LNCaP clone FGC (cell line): Measurements from ENCODE around the gene MYLK2.

Experiments used
- DNase-seq: peaks from one replicate; pipeline ENCODE4 v3.0.0-alpha.2; 2011; ENCODE audit warnings: low read depth
- H3K4me3 ChIP-seq: 2 replicates; pipeline ENCODE4 v1.5.1; 2011; ENCODE audit warnings: mild to moderate bottlenecking, low read depth, low read length, control low read depth
- TF ChIP-seq, protein P1 (sequence below): IDR thresholded peaks from 2 replicates; pipeline ENCODE4 v1.5.1; 2012; ENCODE audit warnings: mild to moderate bottlenecking; ENCODE audit not compliant: control insufficient read depth, insufficient read depth; ENCODE audit errors: extremely low read depth

Gene MYLK2

DNA sequence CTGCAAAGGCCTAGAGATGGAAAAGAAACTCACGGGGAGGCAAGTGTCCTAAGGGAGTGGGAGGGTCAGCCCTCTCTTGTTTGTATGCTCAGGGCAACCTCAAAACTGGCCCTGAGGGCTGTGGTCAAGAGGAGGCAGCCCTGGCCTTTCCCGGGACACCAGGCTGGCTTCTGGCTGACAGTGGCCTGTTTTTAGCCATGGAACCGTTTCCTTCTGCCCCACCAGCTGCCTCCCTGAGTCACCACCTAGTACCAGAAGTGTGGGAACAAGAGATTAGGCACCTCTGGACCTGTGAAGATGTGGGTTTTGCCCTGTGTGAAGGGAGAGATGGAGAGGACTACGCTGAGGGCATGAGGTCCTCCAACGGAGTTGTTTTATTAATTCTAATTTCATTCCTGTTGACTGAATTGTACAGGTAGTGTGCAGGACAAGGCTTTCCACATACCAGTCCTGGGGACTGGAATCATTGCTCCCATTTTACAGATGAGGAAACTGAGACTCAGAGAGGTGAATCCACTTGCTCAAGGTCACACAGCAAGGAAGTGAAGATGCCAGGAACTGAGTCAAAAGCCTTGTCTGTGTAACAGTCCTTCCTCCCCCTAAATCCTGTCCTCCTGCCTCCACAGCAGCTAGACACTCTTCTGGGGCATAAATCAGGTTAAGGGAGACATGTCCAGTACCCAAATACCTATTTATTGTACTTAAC, 20.8 kb downstream of the MYLK2 start:
- DNase-seq, result no peak
- TF ChIP-seq, protein P1, sequence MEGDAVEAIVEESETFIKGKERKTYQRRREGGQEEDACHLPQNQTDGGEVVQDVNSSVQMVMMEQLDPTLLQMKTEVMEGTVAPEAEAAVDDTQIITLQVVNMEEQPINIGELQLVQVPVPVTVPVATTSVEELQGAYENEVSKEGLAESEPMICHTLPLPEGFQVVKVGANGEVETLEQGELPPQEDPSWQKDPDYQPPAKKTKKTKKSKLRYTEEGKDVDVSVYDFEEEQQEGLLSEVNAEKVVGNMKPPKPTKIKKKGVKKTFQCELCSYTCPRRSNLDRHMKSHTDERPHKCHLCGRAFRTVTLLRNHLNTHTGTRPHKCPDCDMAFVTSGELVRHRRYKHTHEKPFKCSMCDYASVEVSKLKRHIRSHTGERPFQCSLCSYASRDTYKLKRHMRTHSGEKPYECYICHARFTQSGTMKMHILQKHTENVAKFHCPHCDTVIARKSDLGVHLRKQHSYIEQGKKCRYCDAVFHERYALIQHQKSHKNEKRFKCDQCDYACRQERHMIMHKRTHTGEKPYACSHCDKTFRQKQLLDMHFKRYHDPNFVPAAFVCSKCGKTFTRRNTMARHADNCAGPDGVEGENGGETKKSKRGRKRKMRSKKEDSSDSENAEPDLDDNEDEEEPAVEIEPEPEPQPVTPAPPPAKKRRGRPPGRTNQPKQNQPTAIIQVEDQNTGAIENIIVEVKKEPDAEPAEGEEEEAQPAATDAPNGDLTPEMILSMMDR, result no peak
- no peak overlapping the region for H3K4me3 ChIP-seq

DNA sequence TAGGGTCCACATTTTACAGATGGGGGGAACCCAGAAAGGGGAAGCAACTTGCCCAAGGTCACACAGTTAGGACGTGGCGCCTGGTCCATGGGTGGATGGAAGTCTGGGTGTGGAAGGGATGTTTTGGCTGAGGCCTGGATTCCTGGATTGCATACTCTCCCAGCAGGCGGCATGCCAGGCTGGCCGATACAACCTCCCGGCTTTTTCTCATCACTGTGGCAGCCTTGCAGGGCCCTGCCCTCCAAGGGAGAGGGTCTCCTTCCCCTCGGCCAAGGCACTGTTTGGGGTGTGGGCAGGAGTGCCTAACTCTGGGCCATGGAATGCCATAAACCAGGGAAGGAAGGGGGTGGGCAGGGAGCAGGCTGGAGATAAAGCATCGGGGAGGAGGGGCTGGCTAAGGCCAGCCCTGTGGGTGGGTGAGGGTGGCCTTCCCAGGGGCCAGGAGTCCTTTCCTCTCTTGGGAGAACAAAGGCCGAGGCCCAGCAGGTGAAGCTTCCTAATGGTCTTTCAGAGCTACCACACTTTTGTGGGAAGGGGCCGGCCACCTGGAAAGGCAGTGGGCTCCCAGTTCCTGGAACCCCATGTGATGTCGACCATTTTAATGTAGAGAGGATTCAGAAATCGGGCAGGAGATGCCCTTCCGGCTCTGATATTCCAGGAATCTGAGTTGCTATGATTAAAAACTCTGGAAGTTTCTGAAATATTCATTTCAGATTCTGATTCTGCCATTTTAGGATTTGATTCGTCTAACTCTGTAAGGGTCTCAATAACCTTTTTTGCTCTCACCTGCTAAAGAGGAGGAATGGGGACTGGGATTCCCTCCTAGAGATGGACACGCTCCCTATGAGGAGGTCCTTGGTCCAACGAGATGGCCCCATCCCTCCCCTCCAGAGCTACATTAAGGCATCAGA, 22.0 kb downstream of the MYLK2 start:
- DNase-seq, result no peak
- TF ChIP-seq, protein P1, result no peak
- no peak overlapping the region for H3K4me3 ChIP-seq

DNA sequence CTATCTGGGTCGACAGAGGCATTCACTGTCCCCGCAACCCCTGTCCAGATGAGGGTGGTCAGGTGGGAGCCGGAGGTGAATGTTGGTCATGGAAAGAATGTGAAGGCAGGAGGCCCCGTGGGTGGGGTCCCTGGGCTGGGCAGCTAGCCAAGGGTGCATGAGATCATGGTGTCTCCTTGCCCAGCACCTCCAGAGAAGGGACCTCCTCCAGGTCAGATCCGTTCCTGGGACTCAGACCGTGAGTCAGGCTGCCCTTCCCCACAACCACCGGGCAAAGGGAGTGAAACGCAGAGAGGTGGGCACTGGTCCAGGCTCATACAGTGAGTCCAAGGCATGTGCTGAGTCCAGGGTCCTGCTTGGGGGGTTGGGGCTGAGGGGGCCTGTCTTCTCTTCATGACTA, 22.8 kb downstream of the MYLK2 start:
- TF ChIP-seq, protein P1, result no peak
- no peak overlapping the region for H3K4me3 ChIP-seq
- no peak for DNase-seq

DNA sequence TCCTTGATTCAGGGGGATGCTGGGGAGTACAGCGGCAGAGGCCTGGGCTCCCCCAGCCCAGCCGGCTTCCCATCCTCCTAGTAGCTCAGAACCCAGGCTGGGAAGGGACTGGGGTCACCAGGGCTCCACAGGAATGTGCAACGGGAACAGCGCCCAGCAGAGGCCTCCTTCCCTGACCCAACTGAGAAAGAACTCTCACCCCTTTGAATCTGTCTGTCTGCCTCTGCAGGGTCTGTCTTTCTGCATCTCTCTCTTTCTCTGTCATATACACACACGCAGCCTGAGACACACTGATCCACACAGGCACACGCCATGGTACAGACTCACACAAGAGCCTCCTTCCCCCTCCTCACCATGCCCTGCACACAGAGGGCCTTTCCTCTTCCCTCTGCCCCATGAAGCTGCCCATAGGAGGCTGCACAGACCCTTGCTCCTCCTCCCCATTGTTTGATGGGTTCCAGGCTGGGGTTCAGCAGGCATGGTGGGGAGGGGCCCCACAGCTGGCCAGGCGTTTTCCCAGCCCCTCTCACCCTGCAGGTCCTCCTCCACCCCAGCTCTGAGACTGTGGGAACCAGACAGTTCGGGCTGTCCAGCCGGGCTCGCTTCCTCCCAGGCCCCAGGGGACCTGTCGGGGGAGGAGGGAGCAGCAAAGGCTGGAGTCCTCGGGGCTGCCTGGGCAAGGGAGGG, 23.5 kb downstream of the MYLK2 start:
- TF ChIP-seq, protein P1, result no peak
- DNase-seq, result no peak
- H3K4me3 ChIP-seq, result no peak overlapping the region

DNA sequence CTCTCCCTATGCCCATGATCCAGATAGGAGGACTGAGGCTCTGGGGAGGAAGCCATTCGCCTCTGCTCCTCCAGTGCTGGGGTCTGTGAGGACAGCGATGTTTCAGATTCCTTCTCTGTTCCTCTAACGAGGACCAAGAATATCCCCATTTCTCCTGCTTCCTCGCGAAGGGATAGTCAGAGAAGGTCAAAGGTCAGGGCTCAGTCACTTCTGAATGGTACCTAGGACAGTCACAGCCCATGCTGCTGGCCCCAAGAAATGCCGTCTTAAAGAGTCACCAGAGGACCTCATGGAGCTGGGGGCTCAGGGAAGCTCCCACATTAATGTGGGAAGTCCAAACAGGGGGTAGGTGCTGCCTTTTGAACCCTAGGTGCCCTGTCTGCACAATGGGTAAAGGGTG, 24.1 kb downstream of the MYLK2 start:
- H3K4me3 ChIP-seq, result no peak overlapping the region
- TF ChIP-seq, protein P1, result no peak

DNA sequence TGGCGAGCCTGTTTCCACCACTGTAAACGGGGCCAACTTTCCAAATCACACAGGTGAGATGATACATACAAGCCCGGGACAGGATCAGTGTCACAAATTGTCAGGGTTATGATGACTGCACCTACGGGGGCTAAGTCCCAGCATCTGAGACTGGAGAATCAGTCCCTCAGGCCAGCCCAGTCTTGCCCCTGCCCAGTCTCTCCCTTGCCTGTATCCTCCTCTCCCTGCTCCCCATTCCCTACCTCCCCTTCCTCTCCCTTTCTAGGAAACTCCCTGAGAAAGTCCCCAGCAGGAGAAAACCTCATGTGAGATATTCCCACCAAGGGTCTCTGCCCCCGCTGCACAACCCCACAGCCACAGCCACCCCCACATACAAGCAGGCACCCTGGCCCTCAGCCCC, 24.7 kb downstream of the MYLK2 start:
- no peak overlapping the region for H3K4me3 ChIP-seq

More for the DNA sequence above, 24.1 kb downstream of the MYLK2 start:
- DNase-seq, result no peak

More for the DNA sequence above, 24.7 kb downstream of the MYLK2 start:
- DNase-seq, result no peak
- TF ChIP-seq, protein P1, result no peak
